HCT116 (cell line): ENCODE data around the gene PLA2G1B. TPM values are rescaled to one million over a fixed set of nuclear protein-coding genes. Genes with fewer than 3 reads are reported as not detected.

Source experiments
- ATAC-seq: fragments of 200-7000 bp; cut with Tn5 transposase; 2 replicates; pipeline ENCODE4 v1.9.1; 2020; ENCODE audit warnings: mild to moderate bottlenecking, moderate library complexity
- BruUV-seq: library from RNA; stranded (reverse); fragments of 400-500 nt; replicated peaks from 2 replicates; lab custom pipeline; 2021; lab: Mats Ljungman, UMichigan
- CTCF ChIA-PET: fragments of 300-600 bp; sonication (Branson Sonifier 250); formaldehyde crosslinking; loops from one replicate; lab custom pipeline; 2021; ENCODE audit warnings: antibody characterized with exemption; lab: Charles Lee
- POLR2A ChIA-PET: fragments of 300-600, 350-600 bp; sonication (Branson Sonifier 250); formaldehyde crosslinking; loops from one replicate; lab custom pipeline; 2021; ENCODE audit warnings: antibody characterized with exemption; lab: Charles Lee
- RAD21 ChIA-PET, 2 experiments: fragments of 300-600 bp; sonication (Branson Sonifier 250); formaldehyde crosslinking; loops; one replicate each; lab custom pipeline; 2023; ENCODE audit warnings: low total read pairs in 2 of 2; ENCODE audit not compliant: uncharacterized antibody in 2 of 2, unreplicated experiment in 2 of 2, low non-redundant PET in 1 of 2; lab: Charles Lee
- DNase-seq: peaks from one replicate; pipeline ENCODE4 v3.0.0-alpha.2; 2010; ENCODE audit warnings: low read depth, low spot score
- H2AFZ ChIP-seq: fragments of 200-600 bp; shearing (Covaris generic), sonication (generic); 2 replicates; pipeline ENCODE4 v1.6.1; 2017; ENCODE audit warnings: low read depth, mixed run types, mixed read lengths, antibody characterized with exemption, low read length; ENCODE audit not compliant: poor library complexity, severe bottlenecking
- H3K27ac ChIP-seq: 2 replicates; pipeline ENCODE4 v1.5.1; 2012; ENCODE audit warnings: low read depth, low read length
- H3K27me3 ChIP-seq: fragments of 200-600 bp; sonication (generic); 2 replicates; pipeline ENCODE4 v1.6.1; 2016; ENCODE audit warnings: mixed run types, low read length, mixed read lengths; ENCODE audit not compliant: insufficient read depth
- H3K36me3 ChIP-seq, 2 experiments: fragments of 200-500 bp in 1 of 2; fragments of 200-600 bp in 1 of 2; sonication (Bioruptor generic) in 1 of 2; sonication (generic) in 1 of 2; 2 replicates each; pipeline versions ENCODE4 v1.5.1 to v1.6.1; 2014 to 2016; ENCODE audit warnings: low read length in 2 of 2, inconsistent platforms in 1 of 2, mixed read lengths in 1 of 2, mixed run types in 1 of 2; ENCODE audit not compliant: insufficient read depth in 2 of 2, control insufficient read depth in 1 of 2
- H3K4me1 ChIP-seq, 2 experiments: fragments of 200-600 bp in 1 of 2; sonication (generic) in 1 of 2; 2 replicates each; pipeline versions ENCODE4 v1.5.1 to v1.6.1; 2012 to 2017; ENCODE audit warnings: low read length in 2 of 2, inconsistent platforms in 1 of 2, mild to moderate bottlenecking in 1 of 2, mixed read lengths in 1 of 2, mixed run types in 1 of 2, moderate library complexity in 1 of 2; ENCODE audit not compliant: insufficient read depth in 2 of 2, control insufficient read depth in 1 of 2
- H3K4me2 ChIP-seq: fragments of 200-600 bp; sonication (generic); 2 replicates; pipeline ENCODE4 v1.6.1; 2017; ENCODE audit warnings: mixed run types, low read length, mixed read lengths
- H3K4me3 ChIP-seq, 2 experiments: fragments of 200-600 bp in 1 of 2; sonication (generic) in 1 of 2; replicated peaks in 1 of 2; 2 replicates each; pipeline ENCODE4 v1.5.1; 2011 to 2016; ENCODE audit warnings: low read length in 2 of 2, control low read depth in 1 of 2, low read depth in 1 of 2, mild to moderate bottlenecking in 1 of 2, mixed read lengths in 1 of 2, mixed run types in 1 of 2
- H3K79me2 ChIP-seq: fragments of 200-600 bp; sonication (generic); 2 replicates; pipeline ENCODE4 v1.6.1; 2017; ENCODE audit warnings: mild to moderate bottlenecking, mixed run types, low read length, moderate library complexity, mixed read lengths; ENCODE audit not compliant: insufficient read depth
- H3K9ac ChIP-seq: fragments of 200-600 bp; sonication (generic); 2 replicates; pipeline ENCODE4 v1.6.1; 2016; ENCODE audit warnings: low read length, mixed read lengths
- H3K9me2 ChIP-seq: fragments of 200-600 bp; sonication (generic), shearing (Covaris generic); 2 replicates; pipeline ENCODE4 v1.6.1; 2017; ENCODE audit warnings: mixed run types, mild to moderate bottlenecking, moderate library complexity; ENCODE audit not compliant: insufficient read depth
- H3K9me3 ChIP-seq, 2 experiments: fragments of 200-500 bp in 1 of 2; fragments of 200-600 bp in 1 of 2; sonication (Bioruptor generic) in 1 of 2; sonication (generic) in 1 of 2; 2 replicates each; pipeline ENCODE4 v1.6.1; 2014 to 2017; ENCODE audit warnings: low read length in 2 of 2, mixed read lengths in 2 of 2, inconsistent platforms in 1 of 2, low read depth in 1 of 2, mild to moderate bottlenecking in 1 of 2, mixed run types in 1 of 2, moderate library complexity in 1 of 2; ENCODE audit not compliant: control insufficient read depth in 1 of 2, insufficient read depth in 1 of 2
- H4K20me1 ChIP-seq: fragments of 200-600 bp; sonication (generic), shearing (Covaris generic); 2 replicates; pipeline ENCODE4 v1.6.1; 2017; ENCODE audit warnings: mixed run types, mild to moderate bottlenecking, moderate library complexity; ENCODE audit not compliant: insufficient read depth
- ELF1 ChIP-seq: IDR thresholded peaks from 2 replicates; pipeline ENCODE4 v1.6.1; 2012; ENCODE audit warnings: low read depth, borderline replicate concordance
- POLR2A ChIP-seq: IDR thresholded peaks from 2 replicates; pipeline ENCODE4 v1.7.0; 2011; ENCODE audit warnings: borderline replicate concordance; ENCODE audit not compliant: insufficient read depth, insufficient read length; ENCODE audit errors: extremely low read depth
- POLR2AphosphoS5 ChIP-seq: IDR thresholded peaks from 2 replicates; pipeline ENCODE4 v1.6.1; 2011; ENCODE audit warnings: mild to moderate bottlenecking, low read depth, low read length, moderate library complexity
- SP1 ChIP-seq: IDR thresholded peaks from 2 replicates; pipeline ENCODE4 v1.6.1; 2012; ENCODE audit warnings: low read depth
- ZFX ChIP-seq: fragments of 450-650 bp; IDR thresholded peaks from 2 replicates; pipeline ENCODE4 v1.6.1; 2017
- intact Hi-C: fragments of 100-400 bp; cut with micrococcal nuclease; formaldehyde crosslinking; loops from 2 replicates; pipeline ENCODE4 v1.10.0; 2022
- total RNA-seq: library from RNA; stranded (reverse); gene quantifications from one replicate; pipeline ENCODE4 v1.2.1, GENCODE V29; 2021; ENCODE audit not compliant: unreplicated experiment
- TF ChIP-seq, protein P1 (sequence below), 3 experiments: fragments of 200-600 bp in 1 of 3; sonication (generic) in 1 of 3; IDR thresholded peaks in 2 of 3; conservative IDR thresholded peaks in 1 of 3; 2 replicates each; pipeline ENCODE4 v1.5.1; 2012 to 2017; ENCODE audit warnings: low read depth in 2 of 3, low read length in 2 of 3, antibody characterized with exemption in 1 of 3, borderline replicate concordance in 1 of 3, control low read depth in 1 of 3, mild to moderate bottlenecking in 1 of 3, mixed read lengths in 1 of 3, mixed run types in 1 of 3, moderate library complexity in 1 of 3; ENCODE audit not compliant: insufficient read depth in 1 of 3

PLA2G1B gene
- total RNA-seq, 1 experiment from 2014 or later: 2.0 TPM

DNA sequence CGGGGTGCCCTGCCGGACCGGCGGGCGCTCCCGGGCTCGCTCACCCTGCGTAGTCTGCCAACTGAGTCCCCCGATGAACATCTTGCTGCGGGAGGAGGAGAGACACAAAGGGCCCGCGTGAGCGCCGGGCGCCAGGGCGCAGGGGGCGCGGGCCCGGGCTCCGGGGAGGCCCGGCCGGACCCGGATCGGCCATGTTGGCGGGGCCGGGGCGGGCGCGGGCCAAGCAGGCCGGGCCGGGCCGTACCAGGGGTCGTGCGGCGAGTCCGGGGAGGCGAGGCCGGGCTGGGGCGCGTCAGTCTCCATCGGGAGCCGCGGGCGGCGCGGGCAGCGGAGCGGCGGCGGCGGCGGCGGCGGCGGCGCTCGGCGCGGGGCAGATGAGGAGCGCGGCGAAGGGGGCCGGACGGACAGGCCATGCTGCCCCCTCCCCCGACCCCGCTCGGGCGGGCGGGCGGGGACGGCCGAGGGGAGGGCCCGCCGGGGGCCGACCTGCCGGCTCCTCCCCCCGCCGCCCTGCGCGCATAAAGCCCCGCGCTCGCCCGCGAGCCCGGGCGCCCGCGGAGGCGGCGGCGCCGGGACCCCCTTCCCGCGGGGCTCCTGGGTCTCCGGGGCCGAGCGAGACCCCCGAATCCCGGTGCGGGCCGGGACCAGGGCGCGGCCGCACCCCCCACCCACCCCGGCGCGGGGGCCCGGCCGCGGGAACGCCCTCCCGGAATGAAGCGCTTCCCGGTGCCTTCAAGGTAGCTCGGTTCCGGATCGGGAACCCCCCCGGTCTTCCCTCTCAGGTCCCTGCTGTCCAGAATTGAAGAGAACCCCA, 41.4 kb upstream of the PLA2G1B start, which contains the start of gene MSI1:
Gene MSI1, minus strand, starts transcription at position 376 of the 814 bp plus-strand sequence. Its CDS starts 73 bp downstream, at position 303.
- POLR2A ChIA-PET: no interaction called here
- DNase-seq (no peak), ATAC-seq (peak; percentile 78)
- CTCF ChIA-PET: no interaction called here
- RAD21 ChIA-PET: no interaction called here
- Histone ChIP-seq H3K79me2 (no peaks in the 10 kb centered on the region; the same call in 1 of the 2 replicates), H3K9ac (peak within 1 kb of the TSS; percentile 80), H3K36me3 (no peaks in the 10 kb centered on the region), H3K9me2 (no peaks in the 10 kb centered on the region), H3K27me3 (peaks cover 18% of the 10 kb centered on the region; the same call in 1 of the 2 replicates), H3K4me2 (peak within 1 kb of the TSS; percentile 85), H4K20me1 (no peaks in the 10 kb centered on the region), H3K9me3 (no peaks in the 10 kb centered on the region), H2AFZ (no peak within 1 kb of the TSS), H3K4me3 (peak within 1 kb of the TSS; percentile 58 to 70), H3K4me1 (peaks cover 9 to 24% of the 10 kb centered on the region in 2 experiments; a peak in 3 of 4 replicates), H3K27ac (peak within 1 kb of the TSS; percentile 74; the same call in 1 of the 2 replicates)
- intact Hi-C loops: no loop called here
- no TSS peak for BruUV-seq
- TF ChIP-seq POLR2A (no peak), ZFX (peak; percentile 86), ELF1 (no peak), SP1 (no peak), POLR2AphosphoS5 (peak; percentile 73)
- TF ChIP-seq, protein P1, sequence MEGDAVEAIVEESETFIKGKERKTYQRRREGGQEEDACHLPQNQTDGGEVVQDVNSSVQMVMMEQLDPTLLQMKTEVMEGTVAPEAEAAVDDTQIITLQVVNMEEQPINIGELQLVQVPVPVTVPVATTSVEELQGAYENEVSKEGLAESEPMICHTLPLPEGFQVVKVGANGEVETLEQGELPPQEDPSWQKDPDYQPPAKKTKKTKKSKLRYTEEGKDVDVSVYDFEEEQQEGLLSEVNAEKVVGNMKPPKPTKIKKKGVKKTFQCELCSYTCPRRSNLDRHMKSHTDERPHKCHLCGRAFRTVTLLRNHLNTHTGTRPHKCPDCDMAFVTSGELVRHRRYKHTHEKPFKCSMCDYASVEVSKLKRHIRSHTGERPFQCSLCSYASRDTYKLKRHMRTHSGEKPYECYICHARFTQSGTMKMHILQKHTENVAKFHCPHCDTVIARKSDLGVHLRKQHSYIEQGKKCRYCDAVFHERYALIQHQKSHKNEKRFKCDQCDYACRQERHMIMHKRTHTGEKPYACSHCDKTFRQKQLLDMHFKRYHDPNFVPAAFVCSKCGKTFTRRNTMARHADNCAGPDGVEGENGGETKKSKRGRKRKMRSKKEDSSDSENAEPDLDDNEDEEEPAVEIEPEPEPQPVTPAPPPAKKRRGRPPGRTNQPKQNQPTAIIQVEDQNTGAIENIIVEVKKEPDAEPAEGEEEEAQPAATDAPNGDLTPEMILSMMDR (IDR thresholded peaks at IDR 0.05 in 2 of 3, conservative IDR thresholded peaks at IDR 0.05 in 1 of 3; ENCODE audit: borderline replicate concordance in 1 of 3, insufficient read depth in 1 of 3, low read depth in 2 of 3, low read length in 2 of 3): no peak
